ENCODE results near the gene MZB1. TPM values are rescaled to one million over a fixed set of nuclear protein-coding genes. Genes with fewer than 3 reads are reported as not detected.

MZB1 gene, protein sequence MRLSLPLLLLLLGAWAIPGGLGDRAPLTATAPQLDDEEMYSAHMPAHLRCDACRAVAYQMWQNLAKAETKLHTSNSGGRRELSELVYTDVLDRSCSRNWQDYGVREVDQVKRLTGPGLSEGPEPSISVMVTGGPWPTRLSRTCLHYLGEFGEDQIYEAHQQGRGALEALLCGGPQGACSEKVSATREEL
- total RNA-seq, result 2.2 TPM
- 1 to 10 TPM in 2 of 4 donors, under 1 TPM in 2; 0.39 to 1.7 (median 1.0) TPM for polyA plus RNA-seq

DNA sequence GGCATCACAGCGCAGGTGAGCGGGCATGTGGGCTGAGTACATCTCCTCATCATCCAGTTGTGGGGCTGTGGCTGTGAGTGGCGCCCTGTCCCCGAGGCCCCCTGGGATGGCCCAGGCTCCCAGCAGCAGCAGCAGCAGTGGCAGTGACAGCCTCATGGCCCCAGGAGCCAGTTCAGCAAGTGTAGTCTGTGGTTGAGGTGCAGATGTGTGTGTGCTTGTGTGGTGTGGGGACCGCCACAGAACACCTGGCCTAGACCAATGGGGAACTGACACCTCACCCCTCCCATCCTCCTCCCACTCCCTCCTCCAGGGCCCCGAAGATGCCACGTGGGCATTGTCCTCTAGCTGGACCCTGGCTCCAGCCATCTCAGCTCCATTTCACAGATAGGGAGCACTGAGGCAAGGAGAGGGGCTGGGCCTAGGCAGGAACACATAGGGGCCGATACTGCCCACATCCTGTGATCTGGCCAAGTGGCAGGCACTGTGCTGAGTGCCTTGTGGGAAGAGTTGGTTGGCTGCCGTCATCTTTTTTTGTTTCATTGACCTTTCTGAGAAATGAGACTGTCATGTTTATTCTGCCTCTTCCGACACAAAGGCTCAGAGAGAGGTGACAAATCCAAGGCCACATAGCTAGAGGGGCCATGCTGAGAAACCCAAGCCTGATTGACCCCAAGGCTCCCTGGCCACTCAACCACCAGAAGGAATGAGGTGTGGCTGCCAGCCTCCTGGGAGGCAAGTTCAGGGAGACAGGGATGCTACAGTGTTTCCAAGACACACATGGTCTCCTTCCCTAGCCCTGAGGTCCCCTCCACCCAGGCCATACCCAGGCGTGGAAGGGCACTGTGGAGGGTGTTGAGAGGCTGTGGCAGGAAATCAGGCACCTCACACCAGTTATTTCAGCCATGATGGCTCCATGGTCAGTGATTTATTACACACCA is at the start of gene MZB1:
Gene MZB1 (minus strand): TSS at position 213 of the 938 bp plus-strand sequence. CDS start 57 bp downstream, at position 156.
- Mint-ChIP-seq H3K36me3 (no peaks in the 10 kb centered on the region), H3K27me3 (no peaks in the 10 kb centered on the region), H3K9me3 (peaks cover 0 to 1% (median 0%) of the 10 kb centered on the region in 7 donors), H3K27ac (peak within 1 kb of the TSS; percentile 60 to 88 (median 85)), H3K4me3 (peak within 1 kb of the TSS; percentile 41 to 95 (median 66)), H3K4me1 (peaks cover 0 to 61% (median 30%) of the 10 kb centered on the region in 4 donors)
- peak within 1 kb of the TSS; percentile 65 for H3K27ac ChIP-seq (ENCODE audit: insufficient read depth, low read length, poor library complexity, severe bottlenecking)
- H3K27me3 ChIP-seq (ENCODE audit: control insufficient read depth, insufficient read depth, low read length), result no peaks in the 10 kb centered on the region
- H3K4me1 ChIP-seq (ENCODE audit: control insufficient read depth, insufficient read depth, low read length, poor library complexity, severe bottlenecking), result peaks cover 56% of the 10 kb centered on the region
- DNase-seq (peak in 2 of 3 donors; percentile 71 to 87), ATAC-seq (ENCODE audit: low read depth in 2 of 2) (peak; percentile 43 to 56)
- H3K9me3 ChIP-seq (ENCODE audit: control insufficient read depth in 2 of 2, low read length in 2 of 2), result no peaks in the 10 kb centered on the region
- H3K4me3 ChIP-seq (ENCODE audit: low read depth, low read length), result peak within 1 kb of the TSS; percentile 7
- no peaks in the 10 kb centered on the region for H3K36me3 ChIP-seq (ENCODE audit: control insufficient read depth, insufficient read depth, low read length)

DNA sequence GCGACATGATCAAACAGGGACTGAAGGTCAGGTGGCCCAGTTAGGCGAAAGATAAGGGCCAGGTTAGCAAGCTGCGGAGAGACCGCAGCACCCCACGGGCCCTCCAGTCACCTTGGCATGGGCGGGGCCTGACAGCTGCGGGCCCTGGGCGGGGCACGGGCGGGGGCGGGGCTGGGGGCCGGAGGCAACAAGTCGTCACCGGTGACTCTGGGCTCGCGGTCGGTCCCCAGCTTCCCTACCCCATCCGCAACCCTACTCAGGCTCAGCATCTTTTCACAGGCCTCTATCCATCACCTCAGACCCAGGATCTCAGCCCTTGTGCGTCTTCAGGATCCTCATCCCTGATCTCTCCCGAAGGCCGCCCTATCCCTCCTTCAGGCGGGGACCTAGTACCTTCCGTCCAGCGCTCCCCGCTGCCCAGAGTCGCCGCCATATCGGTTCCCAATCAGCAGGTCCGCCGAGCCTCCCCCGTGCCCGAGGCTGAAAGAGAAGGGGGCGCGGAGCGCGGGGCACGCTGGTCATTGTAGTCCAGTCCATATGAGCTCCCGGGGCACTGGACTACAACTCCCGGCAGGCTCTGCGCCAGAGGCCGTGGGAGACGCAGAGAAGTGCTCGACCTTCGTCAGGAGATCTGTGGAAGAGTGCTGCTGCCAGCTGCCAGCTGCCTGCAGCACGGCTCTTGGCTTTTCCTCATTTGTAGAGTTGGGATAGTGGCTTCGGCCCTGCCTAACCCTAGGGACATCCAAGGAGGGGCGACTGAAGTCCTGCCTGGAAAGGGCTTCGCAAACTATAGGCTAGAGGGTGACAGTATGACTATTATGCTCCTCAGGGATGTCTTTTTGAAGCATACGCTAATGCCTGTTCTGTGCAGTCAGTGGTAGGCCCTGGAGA is 49.5 kb upstream of the MZB1 start, which contains the start of gene DNAJC18:
Gene DNAJC18 (minus strand): TSS at position 513 of the 891 bp plus-strand sequence. CDS start 80 bp downstream, at position 433.
- Histone ChIP-seq H3K4me1 (ENCODE audit: control insufficient read depth, insufficient read depth, low read length, poor library complexity, severe bottlenecking) (peaks cover 45% of the 10 kb centered on the region), H3K4me3 (ENCODE audit: low read depth, low read length) (peak within 1 kb of the TSS; percentile 77), H3K36me3 (ENCODE audit: control insufficient read depth, insufficient read depth, low read length) (no peaks in the 10 kb centered on the region), H3K27ac (ENCODE audit: insufficient read depth, low read length, poor library complexity, severe bottlenecking) (peak within 1 kb of the TSS; percentile 99), H3K9me3 (ENCODE audit: control insufficient read depth in 2 of 2, low read length in 2 of 2) (no peaks in the 10 kb centered on the region), H3K27me3 (ENCODE audit: control insufficient read depth, insufficient read depth, low read length) (no peaks in the 10 kb centered on the region)
- H3K27me3 Mint-ChIP-seq, result no peaks in the 10 kb centered on the region
- ATAC-seq (ENCODE audit: low read depth in 2 of 2) (peak; percentile 87 to 90), DNase-seq (peak; percentile 87 to 91 (median 89))
- peak within 1 kb of the TSS; percentile 99 to 100 (median 99) for H3K27ac Mint-ChIP-seq
- H3K9me3 Mint-ChIP-seq, result no peaks in the 10 kb centered on the region
- peak within 1 kb of the TSS; percentile 90 to 99 (median 98) for H3K4me3 Mint-ChIP-seq
- H3K4me1 Mint-ChIP-seq, result peaks cover 25 to 47% (median 37%) of the 10 kb centered on the region in 4 donors
- peaks cover 7% of the 10 kb centered on the region for H3K36me3 Mint-ChIP-seq

DNA sequence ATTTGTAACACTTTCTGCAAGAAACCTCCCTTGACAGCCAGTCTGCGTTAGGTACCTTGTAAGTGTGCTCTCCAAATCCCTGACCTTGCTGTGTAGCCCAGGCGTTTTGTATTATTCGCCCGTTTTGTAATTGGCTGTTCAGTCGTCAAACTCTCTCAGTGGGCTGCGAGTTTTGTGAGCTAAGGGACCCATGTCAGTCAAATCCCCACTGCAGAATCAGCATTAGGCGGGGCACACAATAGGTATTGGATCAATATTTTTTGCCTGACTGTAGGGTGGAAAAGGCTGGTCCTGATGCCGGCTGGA is 48.9 kb upstream of the MZB1 start:
- H3K27me3 ChIP-seq (ENCODE audit: control insufficient read depth, insufficient read depth, low read length), result no peaks in the 10 kb centered on the region
- no peaks in the 10 kb centered on the region for H3K27me3 Mint-ChIP-seq
- peak overlapping the region; percentile 61 for H3K4me3 ChIP-seq (ENCODE audit: low read depth, low read length)
- no peaks in the 10 kb centered on the region for H3K36me3 ChIP-seq (ENCODE audit: control insufficient read depth, insufficient read depth, low read length)
- H3K27ac ChIP-seq (ENCODE audit: insufficient read depth, low read length, poor library complexity, severe bottlenecking), result peak overlapping the region; percentile 99
- peaks cover 39% of the 10 kb centered on the region for H3K4me1 ChIP-seq (ENCODE audit: control insufficient read depth, insufficient read depth, low read length, poor library complexity, severe bottlenecking)
- no peaks in the 10 kb centered on the region for H3K9me3 ChIP-seq (ENCODE audit: control insufficient read depth in 2 of 2, low read length in 2 of 2)
- ATAC-seq (ENCODE audit: low read depth in 2 of 2) (no peak), DNase-seq (no peak)
- peaks cover 24 to 41% (median 33%) of the 10 kb centered on the region in 4 donors for H3K4me1 Mint-ChIP-seq
- peaks cover 7% of the 10 kb centered on the region for H3K36me3 Mint-ChIP-seq
- no peaks in the 10 kb centered on the region for H3K9me3 Mint-ChIP-seq
- peak overlapping the region; percentile 90 to 99 (median 98) for H3K4me3 Mint-ChIP-seq
- H3K27ac Mint-ChIP-seq, result peak overlapping the region; percentile 86 to 100 (median 99)

DNA sequence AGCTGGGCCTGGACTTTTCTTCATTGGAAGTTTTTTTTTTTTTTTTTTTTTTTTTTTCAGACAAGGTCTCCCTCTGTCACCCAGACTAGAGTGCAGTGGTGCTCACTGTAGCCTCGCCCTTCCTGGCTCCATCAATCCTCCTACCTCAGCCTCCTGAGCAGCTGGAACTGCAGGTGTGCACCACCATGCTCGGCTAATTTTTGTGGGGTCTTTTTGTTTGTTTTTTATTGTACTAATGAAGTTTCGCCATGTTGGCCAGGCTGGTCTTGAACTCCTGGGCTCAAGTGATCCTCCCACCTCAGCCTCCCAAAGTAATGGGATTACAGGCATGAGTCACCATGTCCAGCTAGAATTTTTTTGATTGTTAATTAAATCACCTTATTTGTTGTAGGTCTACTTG is 46.0 kb upstream of the MZB1 start:
- Histone ChIP-seq H3K4me3 (ENCODE audit: low read depth, low read length) (no peak overlapping the region), H3K27ac (ENCODE audit: insufficient read depth, low read length, poor library complexity, severe bottlenecking) (no peak overlapping the region), H3K4me1 (ENCODE audit: control insufficient read depth, insufficient read depth, low read length, poor library complexity, severe bottlenecking) (peaks cover 34% of the 10 kb centered on the region), H3K9me3 (ENCODE audit: control insufficient read depth in 2 of 2, low read length in 2 of 2) (no peaks in the 10 kb centered on the region), H3K27me3 (ENCODE audit: control insufficient read depth, insufficient read depth, low read length) (no peaks in the 10 kb centered on the region), H3K36me3 (ENCODE audit: control insufficient read depth, insufficient read depth, low read length) (no peaks in the 10 kb centered on the region)
- Mint-ChIP-seq H3K27ac (no peak overlapping the region), H3K4me3 (no peak overlapping the region), H3K9me3 (no peaks in the 10 kb centered on the region), H3K36me3 (peaks cover 7% of the 10 kb centered on the region), H3K27me3 (no peaks in the 10 kb centered on the region), H3K4me1 (peaks cover 23 to 35% (median 31%) of the 10 kb centered on the region in 4 donors)
- no peak for ATAC-seq (ENCODE audit: low read depth in 2 of 2)
- DNase-seq, result no peak

DNA sequence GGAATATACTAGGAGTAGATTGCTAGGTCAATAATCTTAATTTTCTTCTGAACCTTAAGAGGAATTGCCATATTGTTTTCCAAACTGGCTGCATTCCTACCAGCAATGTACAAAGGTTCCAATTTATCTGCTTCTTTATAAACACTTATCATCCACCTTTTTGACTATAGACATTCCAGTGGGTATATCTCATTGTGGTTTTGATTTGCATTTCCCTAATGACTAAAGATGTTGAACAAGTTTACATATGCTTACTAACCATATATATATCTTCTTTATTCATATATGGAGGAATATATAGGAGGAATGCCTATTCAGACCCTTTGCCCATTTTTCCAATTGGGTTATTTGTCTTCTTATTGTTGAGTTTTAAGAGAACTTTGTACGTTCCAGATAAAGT is 42.0 kb upstream of the MZB1 start:
- peak overlapping the region in 1 of 3 donors; percentile 1 for H3K27ac Mint-ChIP-seq
- H3K4me1 Mint-ChIP-seq, result peaks cover 12 to 24% (median 14%) of the 10 kb centered on the region in 4 donors
- H3K27me3 Mint-ChIP-seq, result no peaks in the 10 kb centered on the region
- peaks cover 7% of the 10 kb centered on the region for H3K4me1 ChIP-seq (ENCODE audit: control insufficient read depth, insufficient read depth, low read length, poor library complexity, severe bottlenecking)
- H3K27ac ChIP-seq (ENCODE audit: insufficient read depth, low read length, poor library complexity, severe bottlenecking), result no peak overlapping the region
- H3K4me3 Mint-ChIP-seq, result no peak overlapping the region
- H3K9me3 ChIP-seq (ENCODE audit: control insufficient read depth in 2 of 2, low read length in 2 of 2), result no peaks in the 10 kb centered on the region
- no peak for DNase-seq
- ATAC-seq (ENCODE audit: low read depth in 2 of 2), result no peak
- no peaks in the 10 kb centered on the region for H3K9me3 Mint-ChIP-seq
- H3K4me3 ChIP-seq (ENCODE audit: low read depth, low read length), result no peak overlapping the region
- no peaks in the 10 kb centered on the region for H3K36me3 Mint-ChIP-seq
- H3K27me3 ChIP-seq (ENCODE audit: control insufficient read depth, insufficient read depth, low read length), result no peaks in the 10 kb centered on the region
- H3K36me3 ChIP-seq (ENCODE audit: control insufficient read depth, insufficient read depth, low read length), result peaks cover 6% of the 10 kb centered on the region

DNA sequence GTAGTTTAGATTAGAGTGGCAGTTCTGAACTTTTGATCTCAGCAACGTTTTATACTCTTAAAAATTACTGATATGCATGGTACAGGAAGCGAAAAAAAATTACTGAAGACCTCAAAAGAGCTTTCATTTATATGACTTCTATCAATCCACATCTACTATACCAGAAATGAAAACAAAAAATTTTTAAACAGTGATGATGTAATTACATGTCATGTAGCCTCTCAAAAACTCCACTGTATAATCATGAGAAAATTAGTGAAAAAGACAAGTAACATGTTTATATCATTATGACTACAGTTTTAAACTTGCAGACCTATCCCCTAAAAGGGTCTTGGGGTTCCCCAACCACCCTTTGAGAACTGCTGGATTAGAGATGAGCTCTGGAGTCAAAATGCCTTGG is 40.3 kb upstream of the MZB1 start:
- H3K4me1 ChIP-seq (ENCODE audit: control insufficient read depth, insufficient read depth, low read length, poor library complexity, severe bottlenecking), result peaks cover 5% of the 10 kb centered on the region
- H3K27me3 ChIP-seq (ENCODE audit: control insufficient read depth, insufficient read depth, low read length), result no peaks in the 10 kb centered on the region
- H3K36me3 ChIP-seq (ENCODE audit: control insufficient read depth, insufficient read depth, low read length), result peaks cover 6% of the 10 kb centered on the region
- Mint-ChIP-seq H3K9me3 (no peaks in the 10 kb centered on the region), H3K4me3 (no peak overlapping the region), H3K4me1 (peaks cover 12 to 24% (median 14%) of the 10 kb centered on the region in 4 donors), H3K27me3 (no peaks in the 10 kb centered on the region), H3K27ac (peak overlapping the region; percentile 38 to 74 (median 40)), H3K36me3 (no peaks in the 10 kb centered on the region)
- H3K27ac ChIP-seq (ENCODE audit: insufficient read depth, low read length, poor library complexity, severe bottlenecking), result peak overlapping the region; percentile 44
- DNase-seq, result peak in 1 of 3 donors; percentile 32
- peak in 1 of 2 donors; percentile 60 for ATAC-seq (ENCODE audit: low read depth in 2 of 2)
- no peaks in the 10 kb centered on the region for H3K9me3 ChIP-seq (ENCODE audit: control insufficient read depth in 2 of 2, low read length in 2 of 2)
- H3K4me3 ChIP-seq (ENCODE audit: low read depth, low read length), result no peak overlapping the region

Measured in CD4-positive, CD25-positive, alpha-beta regulatory T cell (primary cell).